Stimulated activated CD4-positive, alpha-beta T cell treated with anti-CD3 and anti-CD28 coated beads, Interleukin-4, amount 100 ng/mL, for 48 hours (primary cell): Measurements from ENCODE around the gene PGC.

Experiments
- DNase-seq, 2 donors: peaks; one replicate each; pipeline ENCODE4 v3.0.0-alpha.2; 2020; ENCODE audit warnings: low read depth in 2 of 2

The PGC gene

GRCh38 chr6:41714556-41715273, 32.5 kb downstream of the PGC start:
- no peak for DNase-seq

- DNase-seq: no peak
Measured at GRCh38 chr6:41713650-41714291, 33.4 kb downstream of the PGC start.

GRCh38 chr6:41713159-41713649, 34.0 kb downstream of the PGC start:
- DNase-seq: no peak

GRCh38 chr6:41712651-41713103, 34.5 kb downstream of the PGC start:
- DNase-seq: no peak

GRCh38 chr6:41711323-41712038, 35.7 kb downstream of the PGC start:
- DNase-seq: no peak

GRCh38 chr6:41709375-41709774, 37.8 kb downstream of the PGC start:
- no peak for DNase-seq

- no peak for DNase-seq
Measured at GRCh38 chr6:41708856-41709255, 38.3 kb downstream of the PGC start.

GRCh38 chr6:41707565-41708200, 39.5 kb downstream of the PGC start:
- no peak for DNase-seq

GRCh38 chr6:41706876-41707564, 40.2 kb downstream of the PGC start:
- DNase-seq: no peak

GRCh38 chr6:41705996-41706835, 41.0 kb downstream of the PGC start:
- DNase-seq: peak; percentile 68 to 72

GRCh38 chr6:41705311-41705995, 41.7 kb downstream of the PGC start:
- DNase-seq: no peak

GRCh38 chr6:41704656-41705310, 42.4 kb downstream of the PGC start:
- DNase-seq: no peak

- DNase-seq: no peak
Measured at GRCh38 chr6:41704028-41704427, 43.2 kb downstream of the PGC start.

GRCh38 chr6:41702771-41703494, 44.3 kb downstream of the PGC start:
- DNase-seq: no peak

- no peak for DNase-seq
Measured at GRCh38 chr6:41702089-41702745, 45.0 kb downstream of the PGC start.

- no peak for DNase-seq
Measured at GRCh38 chr6:41700463-41701347, 46.5 kb downstream of the PGC start.

- no peak for DNase-seq
Measured at GRCh38 chr6:41699063-41699462, 48.1 kb downstream of the PGC start.
